SK-N-SH (cell line): Measurements from ENCODE around the gene CTNNA3.

Source experiments
- ELF1 ChIP-seq: IDR thresholded peaks from 2 replicates; pipeline ENCODE4 v1.4.0; 2012
- EZH2phosphoT487 ChIP-seq: fragments of 200-600 bp; sonication (generic); IDR thresholded peaks from 2 replicates; pipeline ENCODE4 v1.6.1; 2017; ENCODE audit warnings: low read depth, mixed run types, mild to moderate bottlenecking, antibody characterized with exemption, moderate library complexity, borderline replicate concordance
- GABPA ChIP-seq: IDR thresholded peaks from 2 replicates; pipeline ENCODE4 v1.4.0; 2012; ENCODE audit warnings: low read depth, mild to moderate bottlenecking
- GATA2 ChIP-seq: sonication (generic); formaldehyde crosslinking; IDR thresholded peaks from 2 replicates; pipeline ENCODE4 v1.5.0; 2020; ENCODE audit warnings: mild to moderate bottlenecking, missing genetic modification reagents
- JUND ChIP-seq: IDR thresholded peaks from 2 replicates; pipeline ENCODE4 v1.4.0; 2012
- RAD21 ChIP-seq: IDR thresholded peaks from 2 replicates; pipeline ENCODE4 v1.6.1; 2012; ENCODE audit warnings: mild to moderate bottlenecking, low read length
- RXRA ChIP-seq: IDR thresholded peaks from 2 replicates; pipeline ENCODE4 v1.4.0; 2012; ENCODE audit warnings: low read depth, mild to moderate bottlenecking, borderline replicate concordance
- SMC3 ChIP-seq: IDR thresholded peaks from 2 replicates; pipeline ENCODE4 v1.6.1; 2012; ENCODE audit warnings: low read depth, low read length, improper control_type of control experiment
- TEAD4 ChIP-seq: IDR thresholded peaks from 2 replicates; pipeline ENCODE4 v1.4.0; 2012; ENCODE audit warnings: mild to moderate bottlenecking, borderline replicate concordance; ENCODE audit not compliant: insufficient read depth
- YY1 ChIP-seq: IDR thresholded peaks from 2 replicates; pipeline ENCODE4 v1.4.0; 2012; ENCODE audit warnings: low read depth, mild to moderate bottlenecking
- TF ChIP-seq, protein P1 (sequence below): fragments of 200-600 bp; sonication (generic); IDR thresholded peaks from 2 replicates; pipeline ENCODE4 v1.6.1; 2017; ENCODE audit warnings: antibody characterized with exemption, mild to moderate bottlenecking, moderate library complexity
- TF ChIP-seq, protein P2 (sequence below): IDR thresholded peaks from 2 replicates; pipeline ENCODE4 v1.4.0; 2012; ENCODE audit warnings: low read depth, borderline replicate concordance
- TF ChIP-seq, protein P3 (sequence below): fragments of 150-350 bp; IDR thresholded peaks from 2 replicates; pipeline ENCODE4 v1.6.1; 2016; ENCODE audit warnings: mild to moderate bottlenecking, low read depth, low read length
- TF ChIP-seq, protein P4 (sequence below): IDR thresholded peaks from 2 replicates; pipeline ENCODE4; 2012

DNA sequence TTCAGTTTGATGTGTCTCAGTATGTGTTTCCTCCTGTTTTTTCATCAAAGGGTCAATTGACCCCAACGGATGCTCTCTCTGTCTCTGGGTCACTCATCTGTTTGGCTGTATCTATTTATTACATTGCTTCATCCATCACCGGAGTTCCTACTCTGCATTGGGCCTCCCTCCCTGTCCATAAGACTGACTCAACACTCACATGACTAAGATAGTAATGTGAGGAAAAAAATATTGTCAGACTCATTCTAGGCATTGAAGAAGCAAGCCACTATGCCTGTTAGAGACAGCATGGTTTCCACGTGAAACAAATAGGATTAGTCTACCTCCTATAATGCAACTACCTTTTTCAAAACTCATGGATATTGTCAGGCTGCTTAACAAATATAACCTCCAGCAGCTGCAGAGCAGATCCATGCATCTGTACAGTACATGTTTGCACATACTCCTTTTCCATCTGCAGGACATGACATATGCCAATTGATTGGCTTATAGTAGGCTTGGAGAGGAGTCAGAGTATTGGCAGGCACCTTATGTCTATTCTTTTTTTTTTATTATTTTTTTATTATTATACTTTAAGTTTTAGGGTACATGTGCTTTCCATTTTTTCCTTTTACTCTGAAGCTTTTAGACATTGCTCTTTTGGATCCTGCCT is 495.0 kb downstream of the CTNNA3 start:
- no peak for TF ChIP-seq SMC3
- no peak for TF ChIP-seq TEAD4
- TF ChIP-seq JUND = no peak
- TF ChIP-seq, protein P1, sequence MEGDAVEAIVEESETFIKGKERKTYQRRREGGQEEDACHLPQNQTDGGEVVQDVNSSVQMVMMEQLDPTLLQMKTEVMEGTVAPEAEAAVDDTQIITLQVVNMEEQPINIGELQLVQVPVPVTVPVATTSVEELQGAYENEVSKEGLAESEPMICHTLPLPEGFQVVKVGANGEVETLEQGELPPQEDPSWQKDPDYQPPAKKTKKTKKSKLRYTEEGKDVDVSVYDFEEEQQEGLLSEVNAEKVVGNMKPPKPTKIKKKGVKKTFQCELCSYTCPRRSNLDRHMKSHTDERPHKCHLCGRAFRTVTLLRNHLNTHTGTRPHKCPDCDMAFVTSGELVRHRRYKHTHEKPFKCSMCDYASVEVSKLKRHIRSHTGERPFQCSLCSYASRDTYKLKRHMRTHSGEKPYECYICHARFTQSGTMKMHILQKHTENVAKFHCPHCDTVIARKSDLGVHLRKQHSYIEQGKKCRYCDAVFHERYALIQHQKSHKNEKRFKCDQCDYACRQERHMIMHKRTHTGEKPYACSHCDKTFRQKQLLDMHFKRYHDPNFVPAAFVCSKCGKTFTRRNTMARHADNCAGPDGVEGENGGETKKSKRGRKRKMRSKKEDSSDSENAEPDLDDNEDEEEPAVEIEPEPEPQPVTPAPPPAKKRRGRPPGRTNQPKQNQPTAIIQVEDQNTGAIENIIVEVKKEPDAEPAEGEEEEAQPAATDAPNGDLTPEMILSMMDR = no peak
- no peak for TF ChIP-seq ELF1
- TF ChIP-seq, protein P2, sequence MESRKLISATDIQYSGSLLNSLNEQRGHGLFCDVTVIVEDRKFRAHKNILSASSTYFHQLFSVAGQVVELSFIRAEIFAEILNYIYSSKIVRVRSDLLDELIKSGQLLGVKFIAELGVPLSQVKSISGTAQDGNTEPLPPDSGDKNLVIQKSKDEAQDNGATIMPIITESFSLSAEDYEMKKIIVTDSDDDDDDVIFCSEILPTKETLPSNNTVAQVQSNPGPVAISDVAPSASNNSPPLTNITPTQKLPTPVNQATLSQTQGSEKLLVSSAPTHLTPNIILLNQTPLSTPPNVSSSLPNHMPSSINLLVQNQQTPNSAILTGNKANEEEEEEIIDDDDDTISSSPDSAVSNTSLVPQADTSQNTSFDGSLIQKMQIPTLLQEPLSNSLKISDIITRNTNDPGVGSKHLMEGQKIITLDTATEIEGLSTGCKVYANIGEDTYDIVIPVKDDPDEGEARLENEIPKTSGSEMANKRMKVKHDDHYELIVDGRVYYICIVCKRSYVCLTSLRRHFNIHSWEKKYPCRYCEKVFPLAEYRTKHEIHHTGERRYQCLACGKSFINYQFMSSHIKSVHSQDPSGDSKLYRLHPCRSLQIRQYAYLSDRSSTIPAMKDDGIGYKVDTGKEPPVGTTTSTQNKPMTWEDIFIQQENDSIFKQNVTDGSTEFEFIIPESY = no peak
- TF ChIP-seq RXRA = no peak
- no peak for TF ChIP-seq EZH2phosphoT487
- no peak for TF ChIP-seq GABPA
- TF ChIP-seq, protein P3, sequence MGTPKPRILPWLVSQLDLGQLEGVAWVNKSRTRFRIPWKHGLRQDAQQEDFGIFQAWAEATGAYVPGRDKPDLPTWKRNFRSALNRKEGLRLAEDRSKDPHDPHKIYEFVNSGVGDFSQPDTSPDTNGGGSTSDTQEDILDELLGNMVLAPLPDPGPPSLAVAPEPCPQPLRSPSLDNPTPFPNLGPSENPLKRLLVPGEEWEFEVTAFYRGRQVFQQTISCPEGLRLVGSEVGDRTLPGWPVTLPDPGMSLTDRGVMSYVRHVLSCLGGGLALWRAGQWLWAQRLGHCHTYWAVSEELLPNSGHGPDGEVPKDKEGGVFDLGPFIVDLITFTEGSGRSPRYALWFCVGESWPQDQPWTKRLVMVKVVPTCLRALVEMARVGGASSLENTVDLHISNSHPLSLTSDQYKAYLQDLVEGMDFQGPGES = no peak
- no peak for TF ChIP-seq YY1
- TF ChIP-seq, protein P4, sequence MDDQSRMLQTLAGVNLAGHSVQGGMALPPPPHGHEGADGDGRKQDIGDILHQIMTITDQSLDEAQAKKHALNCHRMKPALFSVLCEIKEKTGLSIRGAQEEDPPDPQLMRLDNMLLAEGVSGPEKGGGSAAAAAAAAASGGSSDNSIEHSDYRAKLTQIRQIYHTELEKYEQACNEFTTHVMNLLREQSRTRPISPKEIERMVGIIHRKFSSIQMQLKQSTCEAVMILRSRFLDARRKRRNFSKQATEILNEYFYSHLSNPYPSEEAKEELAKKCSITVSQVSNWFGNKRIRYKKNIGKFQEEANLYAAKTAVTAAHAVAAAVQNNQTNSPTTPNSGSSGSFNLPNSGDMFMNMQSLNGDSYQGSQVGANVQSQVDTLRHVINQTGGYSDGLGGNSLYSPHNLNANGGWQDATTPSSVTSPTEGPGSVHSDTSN = no peak
- TF ChIP-seq RAD21 = no peak
- no peak for TF ChIP-seq GATA2 (CRISPR knock-in tag)
